ENCODE measurements around the gene RHBDL1. TPM values are rescaled to one million over a fixed set of nuclear protein-coding genes. Genes with fewer than 3 reads are reported as not detected.

Gene RHBDL1
- total and polyA plus RNA-seq, 9 of the 15 experiments (the other 6 are each of a cell fraction or from before 2014, with no cell fraction given): 0.03 to 5.6 (median 1.3) TPM; not detected in 1

GRCh38 chr16:720990-721764, 45.7 kb downstream of the RHBDL1 start, which contains the start of gene ANTKMT (continued):
- TF ChIP-seq ZNF79 (CRISPR knock-in tag; IDR thresholded peaks at IDR 0.05; ENCODE audit: low read depth): no peak
- no peak for TF ChIP-seq FOXK2 (conservative IDR thresholded peaks at IDR 0.05 in 1 of 2, IDR thresholded peaks at IDR 0.05 in 1 of 2; ENCODE audit: low read depth in 2 of 2)
- TF ChIP-seq ZNF133 (CRISPR knock-in tag; IDR thresholded peaks at IDR 0.05): no peak
- TF ChIP-seq SRSF7 (optimal IDR thresholded peaks at IDR 0.05; ENCODE audit: low read depth, low read length): no peak
- TF ChIP-seq MAFF (IDR thresholded peaks at IDR 0.05; ENCODE audit: low read length): no peak
- peak; percentile 15; the same call in 1 of the 2 replicates for TF ChIP-seq PRMT5 (CRISPR knock-in tag; IDR thresholded peaks at IDR 0.05)
- no peak for TF ChIP-seq ZNF174 (CRISPR knock-in tag; IDR thresholded peaks at IDR 0.05)
- TF ChIP-seq NKRF (IDR thresholded peaks at IDR 0.05; ENCODE audit: borderline replicate concordance): peak; percentile 44; the same call in 1 of the 2 replicates
- TF ChIP-seq ZBTB43 (CRISPR knock-in tag; IDR thresholded peaks at IDR 0.05): no peak
- no peak for TF ChIP-seq HBP1 (CRISPR knock-in tag; IDR thresholded peaks at IDR 0.05)
- TF ChIP-seq ETV6 (IDR thresholded peaks at IDR 0.05; ENCODE audit: borderline replicate concordance in 1 of 2, low read depth in 2 of 2, low read length in 1 of 2): no peak
- 0 out of 2 replicates have a peak, but pooled peaks have one; percentile 9 for TF ChIP-seq ETV6 (CRISPR knock-in tag; IDR thresholded peaks at IDR 0.05; ENCODE audit: borderline replicate concordance)
- TF ChIP-seq SNIP1 (IDR thresholded peaks at IDR 0.05; ENCODE audit: low read depth): no peak
- TF ChIP-seq NEUROD1 (IDR thresholded peaks at IDR 0.05; ENCODE audit: borderline replicate concordance, low read depth, low read length, partially characterized antibody): no peak
- TF ChIP-seq ID3 (CRISPR knock-in tag; IDR thresholded peaks at IDR 0.05): no peak
- TF ChIP-seq ID3 (tag; IDR thresholded peaks at IDR 0.05): peak; percentile 58
- TF ChIP-seq ZHX1 (conservative IDR thresholded peaks at IDR 0.05; ENCODE audit: low read length): no peak
- TF ChIP-seq FOXJ2 (tag; IDR thresholded peaks at IDR 0.05): no peak
- no peak for TF ChIP-seq KAT8 (IDR thresholded peaks at IDR 0.05; ENCODE audit: low read depth)
- peak; percentile 74 for TF ChIP-seq ATF7 (IDR thresholded peaks at IDR 0.05)
- TF ChIP-seq EHMT2 (IDR thresholded peaks at IDR 0.05): no peak

Measured in K562 (cell line).